Neural progenitor cell (in vitro differentiated cells): ENCODE measurements around the gene LHX6. TPM values are rescaled to one million over a fixed set of nuclear protein-coding genes. Genes with fewer than 3 reads are reported as not detected.

Experiments used
- DNase-seq: peaks from one replicate; pipeline ENCODE4 v3.0.0-alpha.2; 2016; ENCODE audit warnings: low spot score
- H2AFZ ChIP-seq: fragments of 200-600 bp; sonication (generic); replicated peaks from 2 replicates; pipeline ENCODE4 v1.6.1; 2016; ENCODE audit warnings: antibody characterized with exemption
- H3F3A ChIP-seq: fragments of 200-600 bp; sonication (generic); 2 replicates; pipeline ENCODE4 v1.6.1; 2016; ENCODE audit warnings: antibody characterized with exemption, low read depth
- H3K27ac ChIP-seq: fragments of 200-600 bp; sonication (generic); 2 replicates; pipeline ENCODE4 v1.5.1; 2016; ENCODE audit warnings: mild to moderate bottlenecking
- H3K27me3 ChIP-seq: fragments of 200-600 bp; sonication (generic); 2 replicates; pipeline ENCODE4 v1.6.1; 2016; ENCODE audit warnings: mild to moderate bottlenecking, moderate library complexity
- H3K36me3 ChIP-seq: fragments of 200-600 bp; sonication (generic); 2 replicates; pipeline ENCODE4 v1.5.1; 2016
- H3K4me1 ChIP-seq: fragments of 200-600 bp; sonication (generic); 2 replicates; pipeline ENCODE4 v1.6.1; 2016; ENCODE audit warnings: mixed run types
- H3K4me2 ChIP-seq: fragments of 200-600 bp; sonication (generic); 2 replicates; pipeline ENCODE4 v1.6.1; 2016
- H3K4me3 ChIP-seq: fragments of 200-600 bp; sonication (generic); 2 replicates; pipeline ENCODE4 v1.5.1; 2016
- H3K79me2 ChIP-seq: fragments of 200-600 bp; sonication (generic); 2 replicates; pipeline ENCODE4 v1.6.1; 2016; ENCODE audit warnings: low read depth
- H3K9ac ChIP-seq: fragments of 200-600 bp; sonication (generic); 2 replicates; pipeline ENCODE4 v1.6.1; 2016
- H3K9me3 ChIP-seq: fragments of 200-600 bp; sonication (generic); 2 replicates; pipeline ENCODE4 v1.5.1; 2016; ENCODE audit warnings: low read depth
- H4K20me1 ChIP-seq: fragments of 200-600 bp; sonication (generic); 2 replicates; pipeline ENCODE4 v1.6.1; 2016; ENCODE audit warnings: low read depth
- H3K27ac Mint-ChIP-seq: 3 replicates; pipeline ENCODE4 v1.8.0; 2021; ENCODE audit warnings: mixed read lengths
- H3K27me3 Mint-ChIP-seq: 2 replicates; pipeline ENCODE4 v1.8.0; 2022; ENCODE audit warnings: low read depth, mild to moderate bottlenecking, inconsistent platforms, moderate library complexity, mixed read lengths; ENCODE audit not compliant: insufficient read depth
- H3K36me3 Mint-ChIP-seq: 3 replicates; pipeline ENCODE4 v1.8.0; 2021; ENCODE audit warnings: mixed read lengths
- H3K4me1 Mint-ChIP-seq: 3 replicates; pipeline ENCODE4 v1.8.0; 2021; ENCODE audit warnings: mixed read lengths
- H3K4me3 Mint-ChIP-seq: 3 replicates; pipeline ENCODE4 v1.8.0; 2021; ENCODE audit warnings: mild to moderate bottlenecking, moderate library complexity, mixed read lengths
- H3K9me3 Mint-ChIP-seq: 3 replicates; pipeline ENCODE4 v1.8.0; 2020; ENCODE audit warnings: mixed read lengths
- CTCF ChIP-seq: fragments of 200-600 bp; sonication (generic); IDR thresholded peaks from 2 replicates; pipeline ENCODE4 v1.5.1; 2017; ENCODE audit warnings: antibody characterized with exemption, mild to moderate bottlenecking
- EZH2 ChIP-seq: fragments of 200-600 bp; sonication (generic); IDR thresholded peaks from 2 replicates; pipeline ENCODE4 v1.6.1; 2017; ENCODE audit warnings: antibody characterized with exemption, mild to moderate bottlenecking, moderate library complexity
- EZH2phosphoT487 ChIP-seq: fragments of 200-600 bp; sonication (generic); IDR thresholded peaks from 2 replicates; pipeline ENCODE4 v1.6.1; 2017; ENCODE audit warnings: antibody characterized with exemption
- total RNA-seq: library from RNA; depleted of rRNA; stranded (reverse); fragments of >200 nt; gene quantifications from 2 replicates; pipeline ENCODE4 v1.2.3, GENCODE V29; 2015; ENCODE audit warnings: low replicate concordance

The LHX6 gene
- total RNA-seq, 1 donor from 2014 or later, result not detected

GRCh38 chr9:122207096-122207495, 21.7 kb downstream of the LHX6 start:
- TF ChIP-seq EZH2phosphoT487 (no peak), CTCF (no peak), EZH2 (no peak)
- Mint-ChIP-seq H3K9me3 (peaks cover 3% of the 10 kb centered on the region), H3K27me3 (peaks cover 26% of the 10 kb centered on the region), H3K36me3 (no peaks in the 10 kb centered on the region), H3K4me1 (peaks cover 6% of the 10 kb centered on the region), H3K4me3 (no peak overlapping the region), H3K27ac (no peak overlapping the region)
- no peaks in the 10 kb centered on the region for H4K20me1 ChIP-seq
- H3F3A ChIP-seq, result no peaks in the 10 kb centered on the region
- H3K9ac ChIP-seq, result no peak overlapping the region
- H3K4me2 ChIP-seq, result no peak overlapping the region
- peaks cover 51% of the 10 kb centered on the region for H3K27me3 ChIP-seq
- DNase-seq, result no peak
- no peak overlapping the region for H3K27ac ChIP-seq
- no peaks in the 10 kb centered on the region for H3K9me3 ChIP-seq
- H3K79me2 ChIP-seq, result no peaks in the 10 kb centered on the region
- no peak overlapping the region for H3K4me3 ChIP-seq
- no peaks in the 10 kb centered on the region for H3K4me1 ChIP-seq
- H2AFZ ChIP-seq, result no peak overlapping the region
- no peaks in the 10 kb centered on the region for H3K36me3 ChIP-seq

- TF ChIP-seq EZH2phosphoT487 (no peak), EZH2 (no peak)
- H3K27me3 Mint-ChIP-seq, result peaks cover 19% of the 10 kb centered on the region
- no peak overlapping the region for H3K4me2 ChIP-seq
- no peak overlapping the region for H3K27ac ChIP-seq
- peak overlapping the region; percentile 16 for H3K27ac Mint-ChIP-seq
- no peaks in the 10 kb centered on the region for H3K79me2 ChIP-seq
- no peaks in the 10 kb centered on the region for H3K36me3 Mint-ChIP-seq
- peaks cover 44% of the 10 kb centered on the region for H3K27me3 ChIP-seq
- no peaks in the 10 kb centered on the region for H3K4me1 ChIP-seq
- no peak for DNase-seq
- H3K4me3 ChIP-seq, result no peak overlapping the region
- H3K36me3 ChIP-seq, result no peaks in the 10 kb centered on the region
- peaks cover 3% of the 10 kb centered on the region for H3K9me3 Mint-ChIP-seq
- no peak overlapping the region for H3K9ac ChIP-seq
- H4K20me1 ChIP-seq, result no peaks in the 10 kb centered on the region
- no peaks in the 10 kb centered on the region for H3F3A ChIP-seq
- peaks cover 6% of the 10 kb centered on the region for H3K4me1 Mint-ChIP-seq
- H3K9me3 ChIP-seq, result no peaks in the 10 kb centered on the region
- H3K4me3 Mint-ChIP-seq, result no peak overlapping the region
- H2AFZ ChIP-seq, result no peak overlapping the region
Measured at GRCh38 chr9:122206118-122207046, 22.4 kb downstream of the LHX6 start.

GRCh38 chr9:122205176-122205575, 23.6 kb downstream of the LHX6 start:
- H3K9me3 Mint-ChIP-seq, result peaks cover 3% of the 10 kb centered on the region
- Histone ChIP-seq H3K4me1 (no peaks in the 10 kb centered on the region), H3K4me2 (no peak overlapping the region), H3K36me3 (no peaks in the 10 kb centered on the region), H3F3A (no peaks in the 10 kb centered on the region), H3K9ac (no peak overlapping the region), H3K27ac (no peak overlapping the region), H2AFZ (no peak overlapping the region), H3K27me3 (peaks cover 32% of the 10 kb centered on the region), H3K79me2 (no peaks in the 10 kb centered on the region), H3K9me3 (no peaks in the 10 kb centered on the region), H3K4me3 (no peak overlapping the region), H4K20me1 (no peaks in the 10 kb centered on the region)
- no peak for DNase-seq
- H3K4me3 Mint-ChIP-seq, result no peak overlapping the region
- TF ChIP-seq EZH2phosphoT487 (no peak), EZH2 (no peak), CTCF (no peak)
- no peak overlapping the region for H3K27ac Mint-ChIP-seq
- peaks cover 16% of the 10 kb centered on the region for H3K27me3 Mint-ChIP-seq
- H3K4me1 Mint-ChIP-seq, result peaks cover 6% of the 10 kb centered on the region
- H3K36me3 Mint-ChIP-seq, result no peaks in the 10 kb centered on the region

GRCh38 chr9:122204491-122204890, 24.3 kb downstream of the LHX6 start:
- Histone ChIP-seq H3K4me3 (no peak overlapping the region), H3K27ac (no peak overlapping the region), H3K4me1 (no peaks in the 10 kb centered on the region), H4K20me1 (no peaks in the 10 kb centered on the region), H3K27me3 (peaks cover 25% of the 10 kb centered on the region), H3K9ac (no peak overlapping the region), H3K9me3 (no peaks in the 10 kb centered on the region), H2AFZ (no peak overlapping the region), H3K36me3 (no peaks in the 10 kb centered on the region), H3K79me2 (no peaks in the 10 kb centered on the region), H3F3A (no peaks in the 10 kb centered on the region), H3K4me2 (no peak overlapping the region)
- no peak overlapping the region for H3K27ac Mint-ChIP-seq
- H3K36me3 Mint-ChIP-seq, result no peaks in the 10 kb centered on the region
- H3K9me3 Mint-ChIP-seq, result peaks cover 3% of the 10 kb centered on the region
- peaks cover 6% of the 10 kb centered on the region for H3K4me1 Mint-ChIP-seq
- no peak for TF ChIP-seq EZH2
- TF ChIP-seq CTCF, result no peak
- no peak for TF ChIP-seq EZH2phosphoT487
- no peak for DNase-seq
- H3K4me3 Mint-ChIP-seq, result no peak overlapping the region
- H3K27me3 Mint-ChIP-seq, result peaks cover 18% of the 10 kb centered on the region
